Measurements from ENCODE around the gene NACC2.

- TF ChIP-seq CTCF (IDR thresholded peaks at IDR 0.05 in 8 of 11, conservative IDR thresholded peaks at IDR 0.05 in 3 of 11) (no peak), POLR2AphosphoS5 (IDR thresholded peaks at IDR 0.05) (no peak)
Observed at GRCh38 chr9:136054798-136055714, 40.0 kb downstream of the NACC2 start.
